Stimulated activated CD8-positive, alpha-beta memory T cell treated with anti-CD3 and anti-CD28 coated beads, Interleukin-15, amount 100 ng/mL, for 4 hours (primary cell): ENCODE measurements around the gene NME3.
A peak's percentile ranks its signal among the peaks of the same experiment; 100 is the strongest.

Experiments used
- DNase-seq, 2 donors: peaks; one replicate each; pipeline ENCODE4 v3.0.0-alpha.2; 2020; ENCODE audit warnings: low read depth in 2 of 2

The NME3 gene

DNA sequence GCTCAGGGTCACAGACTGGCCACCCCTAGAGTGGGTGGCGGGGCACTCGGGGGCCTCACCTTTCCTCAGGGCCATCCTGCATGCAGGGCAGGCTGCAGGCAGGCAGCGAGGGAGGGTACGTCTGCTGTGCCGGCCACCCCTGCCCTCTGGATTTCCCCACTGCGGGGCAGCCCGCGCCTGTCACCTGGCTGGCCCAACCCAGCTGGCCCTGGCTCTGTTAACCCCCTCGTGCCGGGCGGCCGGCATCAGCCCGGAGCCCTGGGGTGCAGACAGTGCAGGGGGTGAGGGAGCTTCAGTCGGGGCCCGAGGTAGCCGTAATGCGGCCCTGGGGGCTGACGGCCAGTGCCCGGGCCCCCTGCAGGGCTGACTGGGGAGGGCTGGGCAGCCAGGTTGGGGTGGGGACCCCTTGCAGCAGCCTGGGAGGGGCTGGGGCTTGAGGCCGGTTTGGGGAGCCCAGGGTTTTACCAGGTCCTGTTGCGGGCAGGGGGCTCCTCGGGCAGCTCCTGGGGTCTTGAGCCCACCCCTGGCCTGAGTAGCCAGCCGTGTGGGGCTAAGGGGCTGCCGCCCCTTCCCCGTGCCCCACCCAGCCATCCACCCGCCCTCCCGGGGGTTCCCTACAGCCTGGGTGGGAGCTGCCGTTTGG lies 22.4 kb upstream of the NME3 start, which contains the start of gene IGFALS:
TSS of gene IGFALS (minus strand) at position 128 of the 643 bp plus-strand sequence. CDS start at position 75, 53 bp downstream.
- no peak for DNase-seq

- no peak for DNase-seq
These were observed 21.7 kb upstream of the NME3 start for GRCh38 chr16:1792836-1793577.

DNA sequence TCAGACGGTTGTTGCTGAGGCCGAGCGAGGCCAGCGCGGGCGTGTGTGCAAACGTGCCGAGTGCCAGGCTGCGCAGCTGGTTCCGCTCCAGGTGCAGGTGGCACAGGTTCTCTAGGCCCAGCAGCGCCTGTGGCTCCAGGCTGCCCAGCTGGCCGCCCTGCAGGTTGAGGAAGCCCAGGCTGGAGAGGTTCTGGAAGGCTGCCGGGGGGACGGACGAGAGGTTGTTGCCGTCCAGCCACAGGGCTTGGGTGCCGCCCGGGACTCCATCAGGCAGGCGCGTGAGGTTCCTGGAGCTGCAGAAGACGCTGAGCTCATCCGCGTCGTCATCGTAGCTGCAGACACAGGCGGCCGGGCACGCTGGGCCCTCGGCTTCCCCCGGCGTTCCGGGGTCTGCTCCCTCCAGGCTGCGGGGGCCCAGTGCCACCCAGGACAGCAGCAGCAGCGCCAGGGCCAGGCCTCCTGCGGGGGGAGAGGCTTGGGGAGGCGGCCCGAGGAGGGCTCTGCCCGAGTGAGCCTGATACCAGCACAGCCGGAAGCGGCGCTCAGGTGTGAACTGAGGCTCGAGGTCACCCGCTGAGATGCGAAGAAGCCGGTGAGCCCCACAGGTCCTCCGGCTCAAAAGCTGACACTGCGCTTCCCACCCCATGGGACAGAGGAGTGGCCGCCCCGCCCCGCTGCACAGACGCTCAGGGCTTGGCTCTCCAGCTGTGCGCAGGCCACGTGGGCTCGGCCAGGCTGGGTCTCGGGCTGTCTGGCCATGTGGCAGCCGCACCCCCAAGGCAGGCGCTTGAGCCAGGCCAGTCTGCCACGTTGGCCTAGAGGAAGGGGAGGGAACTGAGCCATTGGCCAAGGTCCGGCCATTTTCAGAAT lies 20.8 kb upstream of the NME3 start:
- DNase-seq = no peak

DNA sequence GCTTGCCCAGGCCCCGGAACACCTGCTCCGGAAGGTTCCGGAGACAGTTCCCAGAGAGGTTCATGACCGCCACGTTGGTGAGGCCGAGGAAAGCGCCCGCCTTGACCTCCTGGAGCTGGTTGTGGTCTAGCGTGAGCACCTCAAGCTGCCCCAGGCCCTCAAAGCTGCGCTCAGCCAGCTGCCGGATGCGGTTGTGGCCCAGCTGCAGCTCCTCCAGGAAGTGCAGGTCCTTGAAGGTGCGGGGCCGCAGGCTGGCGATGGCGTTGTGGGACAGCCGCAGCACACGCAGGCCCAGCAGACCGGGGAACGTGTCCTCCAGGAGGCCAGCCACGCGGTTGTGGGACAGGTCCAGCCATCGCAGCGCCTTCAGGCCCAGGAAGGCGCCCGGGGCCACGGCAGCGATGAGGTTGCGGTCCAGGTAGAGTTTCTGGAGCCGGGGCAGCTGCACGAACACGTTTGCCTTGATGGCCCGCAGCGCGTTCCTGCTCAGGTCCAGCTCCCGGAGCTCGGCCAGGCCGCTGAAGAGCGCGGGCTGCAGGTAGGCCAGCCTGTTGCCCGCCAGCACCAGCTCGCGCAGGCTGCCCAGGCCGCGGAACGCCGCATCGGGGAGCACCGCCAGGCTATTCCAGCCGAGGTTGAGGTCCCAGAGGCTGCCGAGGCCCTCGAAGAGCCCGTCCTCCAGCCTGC lies 20.1 kb upstream of the NME3 start:
- DNase-seq = no peak

- DNase-seq = no peak
These were observed 19.4 kb upstream of the NME3 start for GRCh38 chr16:1790611-1791255.

DNA sequence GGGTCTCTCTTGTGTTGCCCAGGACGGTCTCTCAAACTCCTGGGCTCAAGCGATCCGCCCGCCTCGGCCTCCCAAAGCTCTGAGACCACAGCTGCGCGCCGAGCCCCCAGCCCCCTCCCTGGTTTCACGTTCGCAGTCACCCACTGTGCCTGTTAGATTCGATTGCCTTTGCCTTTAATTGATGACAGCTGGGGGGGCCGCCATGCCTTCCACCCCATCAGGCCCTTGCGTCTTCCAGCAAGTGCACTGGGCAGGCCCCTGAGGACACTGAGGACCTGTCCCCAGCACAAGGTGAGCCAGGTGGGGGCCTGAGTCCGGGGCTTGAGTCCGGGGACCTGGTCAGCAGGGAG lies 18.9 kb upstream of the NME3 start:
- DNase-seq = no peak

DNA sequence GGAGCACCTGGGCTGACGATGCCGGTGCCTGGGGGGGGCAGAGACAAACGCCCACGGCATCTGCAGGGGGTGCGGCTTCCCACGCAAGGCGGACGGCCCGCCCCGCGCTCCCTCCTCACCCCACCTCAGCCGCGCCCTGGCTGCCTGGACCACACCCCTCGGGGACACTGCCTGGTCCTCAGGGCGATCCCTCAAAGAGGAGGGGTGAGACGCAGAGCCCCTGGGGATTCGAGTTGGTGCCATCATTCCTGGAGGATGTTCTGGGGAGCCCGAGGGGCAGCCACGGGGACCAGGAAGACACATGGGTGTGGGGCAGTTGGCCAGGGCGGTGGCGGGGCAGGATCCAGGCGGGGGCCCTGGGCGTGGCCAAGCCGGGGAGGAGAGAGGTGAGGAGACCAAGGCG lies 18.3 kb upstream of the NME3 start:
- no peak for DNase-seq

DNA sequence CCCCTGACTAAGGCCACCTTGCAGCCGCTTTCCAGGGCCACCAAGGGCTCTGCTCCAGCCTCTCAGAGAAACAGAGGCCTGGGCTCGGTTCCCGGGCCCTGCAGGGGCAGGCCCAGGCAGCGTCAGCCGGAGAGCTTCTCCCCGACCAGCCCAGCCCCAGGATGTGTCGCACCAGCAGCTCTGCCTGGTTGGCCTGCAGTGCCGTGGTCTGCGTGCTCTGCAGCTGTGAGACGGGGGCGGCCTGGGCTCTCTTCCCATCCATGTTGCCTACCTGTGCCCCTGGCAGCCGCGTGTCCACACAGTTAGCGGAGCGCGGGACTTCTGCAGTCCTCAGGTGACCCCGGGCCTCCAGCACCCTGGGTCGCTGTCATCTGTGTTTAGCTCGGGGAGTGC lies 17.4 kb upstream of the NME3 start:
- DNase-seq = no peak

GRCh38 chr16:1788095-1788707 lies 16.9 kb upstream of the NME3 start:
- no peak for DNase-seq

DNA sequence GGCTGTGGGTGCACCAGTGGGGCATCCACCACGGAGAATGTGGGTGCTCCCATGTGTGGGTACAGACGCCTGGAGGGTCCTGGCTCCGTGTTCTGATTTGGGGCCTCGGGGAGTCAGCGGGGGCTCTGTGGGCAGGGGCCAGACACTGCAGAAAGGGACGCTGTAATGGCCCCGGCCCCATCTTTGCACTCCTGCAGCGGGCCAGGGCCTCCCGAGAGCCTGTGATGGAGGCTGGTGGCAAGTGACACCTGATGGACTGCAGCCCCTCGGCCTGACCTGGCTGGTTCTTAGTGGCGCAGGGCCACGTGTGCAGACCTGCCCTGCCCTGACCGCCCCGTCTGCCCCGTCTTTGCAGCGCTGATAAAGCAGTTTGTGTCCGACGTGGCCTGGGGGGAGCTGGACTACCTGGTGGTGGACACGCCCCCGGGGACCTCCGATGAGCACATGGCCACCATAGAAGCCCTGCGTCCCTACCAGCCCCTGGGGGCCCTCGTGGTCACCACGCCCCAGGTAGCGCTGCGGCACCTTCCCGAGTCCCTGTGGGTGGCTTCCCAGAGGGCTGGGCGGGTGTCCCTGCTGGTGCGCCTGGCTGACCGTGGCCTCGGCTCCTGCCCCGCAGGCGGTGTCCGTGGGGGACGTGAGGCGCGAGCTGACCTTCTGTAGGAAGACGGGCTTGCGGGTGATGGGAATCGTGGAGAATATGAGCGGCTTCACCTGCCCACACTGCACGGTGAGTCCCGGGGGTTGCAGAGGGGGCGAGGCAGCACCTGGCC lies 16.2 kb upstream of the NME3 start:
- DNase-seq = no peak

- DNase-seq = no peak
These were observed 15.6 kb upstream of the NME3 start for GRCh38 chr16:1787056-1787321.

- no peak for DNase-seq
These were observed 15.1 kb upstream of the NME3 start for GRCh38 chr16:1786242-1787055.

DNA sequence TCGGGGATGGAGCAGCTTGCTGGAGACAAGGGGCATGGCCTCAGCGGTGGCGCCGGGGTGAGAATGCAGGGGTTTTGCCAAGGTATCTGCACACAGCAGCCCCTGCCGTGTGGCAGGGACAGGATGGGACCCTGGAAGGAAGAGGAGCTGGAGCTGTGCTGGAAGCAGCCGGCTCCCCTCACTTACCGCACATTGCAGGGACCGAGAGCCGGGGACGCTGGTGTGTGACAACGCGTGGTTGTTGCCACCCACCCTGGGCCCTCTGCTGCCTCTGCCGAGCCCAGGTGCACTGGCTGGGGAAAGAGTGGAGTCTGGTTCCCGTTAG lies 14.5 kb upstream of the NME3 start:
- no peak for DNase-seq

DNA sequence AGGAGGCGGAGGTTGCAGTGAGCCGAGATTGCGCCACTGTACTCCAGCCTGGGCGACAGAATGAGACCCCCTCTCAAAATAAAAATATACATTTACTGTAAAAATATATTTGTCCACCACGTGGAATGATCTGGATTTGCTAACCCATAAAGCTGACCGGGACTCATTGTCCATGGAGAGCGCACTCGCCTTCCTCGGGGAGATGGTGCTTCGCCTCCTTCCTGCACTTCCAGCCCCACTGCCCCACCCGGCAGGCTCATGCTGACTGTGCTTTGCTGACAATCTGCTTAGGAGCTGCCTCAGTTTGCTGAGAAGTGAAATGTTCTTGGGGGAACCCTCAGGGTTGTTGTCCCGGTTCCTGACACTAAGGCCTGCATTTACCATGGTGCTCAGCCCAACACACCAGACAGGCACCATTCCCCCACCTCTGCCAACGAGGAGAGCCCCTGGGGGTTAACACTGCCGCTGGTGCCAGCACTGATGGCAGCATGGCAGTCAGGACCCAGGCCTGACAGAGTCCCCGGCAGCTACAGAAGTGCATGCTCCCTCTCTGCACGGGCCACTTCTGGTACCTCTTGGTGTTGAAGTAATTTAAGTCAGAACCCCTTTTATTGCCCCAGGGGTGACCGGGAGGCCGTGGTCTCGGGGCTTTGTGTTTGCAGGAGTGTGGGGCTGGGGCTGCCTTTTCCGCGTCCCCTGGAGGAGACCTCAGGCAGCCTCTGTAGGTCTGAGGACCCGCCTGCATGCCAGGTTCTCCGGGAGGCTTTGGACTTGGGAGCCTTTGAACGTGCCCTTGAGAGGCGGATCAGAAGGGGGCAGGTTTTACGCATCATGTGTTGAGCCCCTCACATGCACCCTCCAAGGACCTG lies 13.9 kb upstream of the NME3 start:
- no peak for DNase-seq

GRCh38 chr16:1782408-1783264 lies 11.3 kb upstream of the NME3 start, which contains the start of the genes NUBP2 and SPSB3:
Gene NUBP2, plus strand, starts transcription at chr16:1782960. Its CDS starts 61 bp downstream, at chr16:1783021.
Gene SPSB3, minus strand, starts transcription at chr16:1782571. Its CDS starts 1,088 bp downstream, at chr16:1781483.
- DNase-seq = peak; percentile 96 to 97

DNA sequence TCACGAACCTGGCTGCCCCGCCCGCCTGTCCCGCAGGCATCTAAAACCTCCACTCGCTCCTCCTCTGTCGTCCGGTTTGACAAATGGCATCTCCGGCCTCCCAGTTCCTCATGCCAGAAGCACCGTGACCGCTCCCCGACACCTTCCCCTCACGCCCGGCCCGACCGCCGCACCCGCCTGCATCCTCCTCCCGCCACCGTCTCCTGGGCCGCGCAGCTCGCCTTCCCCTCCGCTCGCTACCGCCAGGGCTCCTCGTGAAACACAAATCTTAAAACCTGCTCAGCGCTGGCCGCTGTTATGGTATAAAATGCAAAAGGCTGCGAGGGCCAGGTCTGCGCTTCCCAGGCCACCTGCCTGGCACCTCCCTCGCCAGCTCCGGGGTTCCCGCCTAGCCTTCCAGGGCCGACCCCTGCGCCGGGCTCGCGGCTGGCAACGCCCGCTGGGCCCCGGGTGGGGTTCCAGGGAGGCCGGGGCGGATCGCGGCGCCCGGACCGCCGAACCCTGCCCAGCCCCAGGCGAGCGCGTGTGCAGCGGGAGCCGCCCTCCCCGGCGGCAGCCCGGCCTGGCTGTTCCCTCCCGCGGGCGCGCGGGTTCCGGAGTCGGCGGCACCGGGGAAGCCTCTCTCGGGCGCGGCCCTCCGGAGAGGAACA lies 10.5 kb upstream of the NME3 start:
- DNase-seq = no peak

DNA sequence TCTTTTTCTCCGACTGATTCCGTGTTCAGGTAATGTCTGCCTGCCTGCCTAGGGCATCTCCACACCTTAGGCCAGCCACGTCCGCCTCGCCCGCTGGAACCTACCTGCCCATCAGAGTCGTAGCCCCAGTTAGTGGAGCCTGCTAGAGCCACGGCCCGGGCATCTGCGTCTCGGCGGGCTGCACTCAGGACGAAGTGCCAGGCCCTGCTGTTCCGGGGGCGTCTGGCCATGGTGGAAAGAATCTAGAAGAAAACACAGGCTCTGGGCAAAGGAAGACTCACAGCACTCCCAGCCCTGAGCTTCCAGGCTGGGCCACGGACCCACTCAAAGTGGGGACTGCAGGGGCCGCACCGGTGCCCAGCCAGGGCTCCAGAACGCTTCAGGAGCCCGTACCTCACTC lies 9.9 kb upstream of the NME3 start:
- DNase-seq = no peak
